ENCODE data around the gene MFSD2B.

- TF ChIP-seq CTCF (conservative IDR thresholded peaks at IDR 0.05; ENCODE audit: low read length): no peak
- no peak for TF ChIP-seq EZH2phosphoT487 (IDR thresholded peaks at IDR 0.05; ENCODE audit: borderline replicate concordance, low read depth, low read length)
Observed at GRCh38 chr2:24045511-24046508, 35.9 kb downstream of the MFSD2B start.
